Measurements from ENCODE around the gene MTMR12. TPM values are rescaled to one million over a fixed set of nuclear protein-coding genes. Genes with fewer than 3 reads are reported as not detected.
A peak's percentile ranks its signal among the peaks of the same experiment; 100 is the strongest.

The MTMR12 gene
- total and polyA plus RNA-seq, 10 of the 15 experiments (the other 5 are each of a cell fraction or from before 2014, with no cell fraction given), result 5.0 to 22.9 (median 16.3) TPM

GRCh38 chr5:32277798-32278197 is 34.9 kb downstream of the MTMR12 start:
- Histone ChIP-seq H3K9ac (ENCODE audit: control insufficient read depth, insufficient read depth, low read length) (no peak overlapping the region), H3K4me2 (ENCODE audit: control insufficient read depth, insufficient read depth) (peak overlapping the region; percentile 10; the same call in 1 of the 2 replicates), H3K27ac (ENCODE audit: control insufficient read depth, insufficient read depth) (peak overlapping the region; percentile 50), H2AFZ (ENCODE audit: control insufficient read depth, low read depth, low read length) (no peak overlapping the region), H3K4me3 (no peak overlapping the region), H4K20me1 (ENCODE audit: control insufficient read depth, insufficient read depth) (no peaks in the 10 kb centered on the region), H3K4me1 (ENCODE audit: control insufficient read depth, insufficient read depth, low read length) (peaks cover 43% of the 10 kb centered on the region), H3K9me3 (replicated peaks; ENCODE audit: control insufficient read depth, insufficient read depth, low read length) (no peaks in the 10 kb centered on the region), H3K27me3 (replicated peaks in 1 of 2; ENCODE audit: control insufficient read depth in 2 of 2, insufficient read depth in 2 of 2, low read length in 1 of 2) (no peaks in the 10 kb centered on the region), H3K79me2 (ENCODE audit: control insufficient read depth, insufficient read depth, low read length) (peaks cover 9% of the 10 kb centered on the region), H3K36me3 (ENCODE audit: control insufficient read depth in 2 of 2, insufficient read depth in 2 of 2, low read length in 1 of 2) (peaks cover 2 to 10% of the 10 kb centered on the region in 2 experiments)
- ChIA-PET POLR2A (interaction anchor here (0.5 to 2.1 kb wide), 4 partner anchors 23 to 104 kb away, joined by 3 to 6 read pairs (median 4); partner anchors contain the start of gene GOLPH3), RAD21 (ENCODE audit: unreplicated experiment) (interaction anchor here (0.6 to 3.7 kb wide), 3 partner anchors 51 to 312 kb away, joined by 3 to 18 read pairs (median 4); partner anchors contain the start of gene GOLPH3), SMC1A (ENCODE audit: uncharacterized antibody, unreplicated experiment) (interaction anchor here (1.6 to 3.9 kb wide), 2 partner anchors 8 to 52 kb away, joined by 9 to 19 read pairs; no protein-coding TSS in a partner anchor), CTCF (interaction anchor here (0.6 to 4.6 kb wide), 3 partner anchors 27 to 573 kb away, joined by 3 to 31 read pairs (median 3); no protein-coding TSS in a partner anchor)
- intact Hi-C loops (cut with micrococcal nuclease; ENCODE audit: unreplicated experiment), result no loop called here
- no TSS peak for BruUV-seq (replicated peaks)
- no peak for DNase-seq (ENCODE audit: low read depth, low spot score)
- TF ChIP-seq NBN (IDR thresholded peaks at IDR 0.05) (no peak), IKZF1 (conservative IDR thresholded peaks at IDR 0.05) (0 out of 2 replicates have a peak, but pooled peaks have one; percentile 15), NR2F1 (conservative IDR thresholded peaks at IDR 0.05) (peak; percentile 76), HDAC6 (IDR thresholded peaks at IDR 0.05; ENCODE audit: unreplicated experiment) (no peak), RUNX3 (IDR thresholded peaks at IDR 0.05; ENCODE audit: low read length) (peak; percentile 76), BHLHE40 (IDR thresholded peaks at IDR 0.05; ENCODE audit: borderline replicate concordance in 1 of 2, low read depth in 2 of 2, low read length in 1 of 2) (no peak), TCF3 (IDR thresholded peaks at IDR 0.05; ENCODE audit: borderline replicate concordance, insufficient read depth, low read depth, low read length) (no peak), NFXL1 (IDR thresholded peaks at IDR 0.05; ENCODE audit: borderline replicate concordance) (no peak), BACH1 (IDR thresholded peaks at IDR 0.05; ENCODE audit: borderline replicate concordance) (no peak), NFIC (IDR thresholded peaks at IDR 0.05; ENCODE audit: low read depth, low read length) (peak; percentile 20; the same call in 1 of the 2 replicates), ZBTB33 (IDR thresholded peaks at IDR 0.05) (no peak)
- peak; percentile 62 for ATAC-seq
- peak; percentile 27 for FAIRE-seq
- in situ Hi-C loops (cut with MboI), result no loop called here
